ENCODE measurements around the gene BMP7. TPM values are rescaled to one million over a fixed set of nuclear protein-coding genes. Genes with fewer than 3 reads are reported as not detected.

The BMP7 gene
- total RNA-seq, 1 donor from 2014 or later, result not detected

- no peak for DNase-seq (ENCODE audit: low read depth, low spot score)
Observed at GRCh38 chr20:57153238-57153905, 113.1 kb downstream of the BMP7 start.

GRCh38 chr20:57152557-57152956 lies 113.9 kb downstream of the BMP7 start:
- DNase-seq (ENCODE audit: low read depth, low spot score), result no peak

- DNase-seq (ENCODE audit: low read depth, low spot score), result no peak
Observed at GRCh38 chr20:57150559-57150958, 115.9 kb downstream of the BMP7 start.

- no peak for DNase-seq (ENCODE audit: low read depth, low spot score)
Observed at GRCh38 chr20:57148263-57148662, 118.2 kb downstream of the BMP7 start.

GRCh38 chr20:57147185-57147584 lies 119.3 kb downstream of the BMP7 start:
- DNase-seq (ENCODE audit: low read depth, low spot score), result no peak

GRCh38 chr20:57146155-57146554 lies 120.3 kb downstream of the BMP7 start:
- DNase-seq (ENCODE audit: low read depth, low spot score), result no peak

GRCh38 chr20:57145089-57145631 lies 121.3 kb downstream of the BMP7 start:
- no peak for DNase-seq (ENCODE audit: low read depth, low spot score)

- DNase-seq (ENCODE audit: low read depth, low spot score), result no peak
Observed at GRCh38 chr20:57143173-57143572, 123.3 kb downstream of the BMP7 start.

GRCh38 chr20:57142667-57143066 lies 123.8 kb downstream of the BMP7 start:
- DNase-seq (ENCODE audit: low read depth, low spot score), result no peak

- DNase-seq (ENCODE audit: low read depth, low spot score), result no peak
Observed at GRCh38 chr20:57141492-57141891, 124.9 kb downstream of the BMP7 start.

- DNase-seq (ENCODE audit: low read depth, low spot score), result no peak
Observed at GRCh38 chr20:57140416-57140965, 126.0 kb downstream of the BMP7 start.

- no peak for DNase-seq (ENCODE audit: low read depth, low spot score)
Observed at GRCh38 chr20:57139342-57140093, 126.9 kb downstream of the BMP7 start.

GRCh38 chr20:57138198-57138995 lies 128.0 kb downstream of the BMP7 start:
- DNase-seq (ENCODE audit: low read depth, low spot score), result no peak

- no peak for DNase-seq (ENCODE audit: low read depth, low spot score)
Observed at GRCh38 chr20:57137676-57138075, 128.8 kb downstream of the BMP7 start.

GRCh38 chr20:57136734-57137133 lies 129.7 kb downstream of the BMP7 start:
- DNase-seq (ENCODE audit: low read depth, low spot score), result no peak

- DNase-seq (ENCODE audit: low read depth, low spot score), result no peak
Observed at GRCh38 chr20:57135875-57136274, 130.6 kb downstream of the BMP7 start.

GRCh38 chr20:57134804-57135203 lies 131.6 kb downstream of the BMP7 start:
- DNase-seq (ENCODE audit: low read depth, low spot score), result no peak

GRCh38 chr20:57133926-57134650 lies 132.4 kb downstream of the BMP7 start:
- no peak for DNase-seq (ENCODE audit: low read depth, low spot score)

- DNase-seq (ENCODE audit: low read depth, low spot score), result no peak
Observed at GRCh38 chr20:57131601-57132391, 134.6 kb downstream of the BMP7 start.

- DNase-seq (ENCODE audit: low read depth, low spot score), result no peak
Observed at GRCh38 chr20:57131077-57131476, 135.4 kb downstream of the BMP7 start.

All from pulmonary artery endothelial cell (primary cell).